Measurements from ENCODE around the gene EXOSC10.

The EXOSC10 gene

DNA sequence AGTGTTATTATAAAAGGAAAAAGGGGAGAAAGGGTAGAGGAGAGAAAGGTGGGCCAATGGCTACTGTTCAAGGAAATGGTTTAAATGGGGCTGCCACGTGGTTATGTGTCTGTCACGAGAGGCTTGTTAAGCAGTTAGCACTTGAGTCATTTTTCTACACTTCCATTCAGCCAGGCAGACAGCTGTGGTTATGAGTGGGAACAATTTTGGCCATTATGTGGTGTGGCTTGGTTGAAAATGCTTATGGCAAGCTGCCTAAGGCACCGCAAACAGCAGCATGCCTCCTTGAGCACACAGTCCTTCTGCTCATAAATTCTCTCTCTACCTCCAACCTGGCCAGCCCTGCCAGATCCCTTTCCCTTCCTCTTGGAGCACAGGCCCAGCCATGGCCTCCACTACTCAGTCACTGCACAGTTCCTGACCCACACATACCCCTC, 36.7 kb downstream of the EXOSC10 start:
- no peak for TF ChIP-seq EP300 (IDR thresholded peaks at IDR 0.05; ENCODE audit: borderline replicate concordance)
- TF ChIP-seq RAD21 (IDR thresholded peaks at IDR 0.05; ENCODE audit: low read depth): no peak
- no peak for TF ChIP-seq CREB1 (IDR thresholded peaks at IDR 0.05; ENCODE audit: low read depth)
- no peak for TF ChIP-seq YY1 (IDR thresholded peaks at IDR 0.05; ENCODE audit: low read depth)

DNA sequence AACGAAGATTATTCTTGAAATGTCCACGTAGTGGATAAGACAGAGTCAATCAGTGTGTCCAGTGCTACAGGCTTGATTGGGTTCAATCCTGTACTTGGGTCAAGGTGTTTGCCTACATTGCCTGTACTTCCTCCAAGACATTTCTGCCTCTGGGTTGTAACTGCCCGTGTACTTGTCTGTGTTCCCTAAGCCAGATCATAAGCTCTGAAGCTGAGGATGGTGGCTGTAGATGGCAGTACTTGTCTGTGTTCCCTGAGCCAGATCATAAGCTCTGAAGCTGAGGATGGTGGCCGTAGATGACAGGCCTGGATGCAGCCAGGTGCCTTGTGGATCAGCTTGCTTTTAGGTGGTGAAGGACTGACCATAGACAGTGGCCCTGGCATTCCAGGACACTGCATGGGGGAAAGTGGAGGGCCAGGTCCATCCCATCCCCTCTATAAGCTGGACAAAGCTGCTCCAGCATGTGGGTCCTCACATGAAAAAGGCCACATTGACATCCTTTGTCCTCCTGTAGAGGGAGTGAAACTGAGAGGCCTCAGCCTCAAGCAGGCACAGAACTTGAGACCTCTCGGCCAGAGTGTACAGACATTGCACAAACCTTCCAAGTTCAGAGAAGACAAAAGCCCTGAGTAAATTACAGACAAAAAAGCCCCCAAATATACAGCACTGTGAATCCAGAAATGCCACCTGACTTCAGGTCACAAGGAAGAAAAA, 37.9 kb downstream of the EXOSC10 start:
- no peak for TF ChIP-seq YY1 (IDR thresholded peaks at IDR 0.05; ENCODE audit: low read depth)
- TF ChIP-seq TEAD4 (IDR thresholded peaks at IDR 0.05): no peak
- TF ChIP-seq ZBTB7A (IDR thresholded peaks at IDR 0.05; ENCODE audit: low read depth): no peak
- TF ChIP-seq RAD21 (IDR thresholded peaks at IDR 0.05; ENCODE audit: low read depth): no peak
- TF ChIP-seq, protein P1, sequence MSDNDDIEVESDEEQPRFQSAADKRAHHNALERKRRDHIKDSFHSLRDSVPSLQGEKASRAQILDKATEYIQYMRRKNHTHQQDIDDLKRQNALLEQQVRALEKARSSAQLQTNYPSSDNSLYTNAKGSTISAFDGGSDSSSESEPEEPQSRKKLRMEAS (IDR thresholded peaks at IDR 0.05): no peak
- TF ChIP-seq, protein P2, sequence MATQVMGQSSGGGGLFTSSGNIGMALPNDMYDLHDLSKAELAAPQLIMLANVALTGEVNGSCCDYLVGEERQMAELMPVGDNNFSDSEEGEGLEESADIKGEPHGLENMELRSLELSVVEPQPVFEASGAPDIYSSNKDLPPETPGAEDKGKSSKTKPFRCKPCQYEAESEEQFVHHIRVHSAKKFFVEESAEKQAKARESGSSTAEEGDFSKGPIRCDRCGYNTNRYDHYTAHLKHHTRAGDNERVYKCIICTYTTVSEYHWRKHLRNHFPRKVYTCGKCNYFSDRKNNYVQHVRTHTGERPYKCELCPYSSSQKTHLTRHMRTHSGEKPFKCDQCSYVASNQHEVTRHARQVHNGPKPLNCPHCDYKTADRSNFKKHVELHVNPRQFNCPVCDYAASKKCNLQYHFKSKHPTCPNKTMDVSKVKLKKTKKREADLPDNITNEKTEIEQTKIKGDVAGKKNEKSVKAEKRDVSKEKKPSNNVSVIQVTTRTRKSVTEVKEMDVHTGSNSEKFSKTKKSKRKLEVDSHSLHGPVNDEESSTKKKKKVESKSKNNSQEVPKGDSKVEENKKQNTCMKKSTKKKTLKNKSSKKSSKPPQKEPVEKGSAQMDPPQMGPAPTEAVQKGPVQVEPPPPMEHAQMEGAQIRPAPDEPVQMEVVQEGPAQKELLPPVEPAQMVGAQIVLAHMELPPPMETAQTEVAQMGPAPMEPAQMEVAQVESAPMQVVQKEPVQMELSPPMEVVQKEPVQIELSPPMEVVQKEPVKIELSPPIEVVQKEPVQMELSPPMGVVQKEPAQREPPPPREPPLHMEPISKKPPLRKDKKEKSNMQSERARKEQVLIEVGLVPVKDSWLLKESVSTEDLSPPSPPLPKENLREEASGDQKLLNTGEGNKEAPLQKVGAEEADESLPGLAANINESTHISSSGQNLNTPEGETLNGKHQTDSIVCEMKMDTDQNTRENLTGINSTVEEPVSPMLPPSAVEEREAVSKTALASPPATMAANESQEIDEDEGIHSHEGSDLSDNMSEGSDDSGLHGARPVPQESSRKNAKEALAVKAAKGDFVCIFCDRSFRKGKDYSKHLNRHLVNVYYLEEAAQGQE (IDR thresholded peaks at IDR 0.05; ENCODE audit: low read depth): no peak
- no peak for TF ChIP-seq TCF12 (IDR thresholded peaks at IDR 0.05; ENCODE audit: low read depth)
- TF ChIP-seq EP300 (IDR thresholded peaks at IDR 0.05; ENCODE audit: borderline replicate concordance): no peak
- TF ChIP-seq CREB1 (IDR thresholded peaks at IDR 0.05; ENCODE audit: low read depth): no peak

DNA sequence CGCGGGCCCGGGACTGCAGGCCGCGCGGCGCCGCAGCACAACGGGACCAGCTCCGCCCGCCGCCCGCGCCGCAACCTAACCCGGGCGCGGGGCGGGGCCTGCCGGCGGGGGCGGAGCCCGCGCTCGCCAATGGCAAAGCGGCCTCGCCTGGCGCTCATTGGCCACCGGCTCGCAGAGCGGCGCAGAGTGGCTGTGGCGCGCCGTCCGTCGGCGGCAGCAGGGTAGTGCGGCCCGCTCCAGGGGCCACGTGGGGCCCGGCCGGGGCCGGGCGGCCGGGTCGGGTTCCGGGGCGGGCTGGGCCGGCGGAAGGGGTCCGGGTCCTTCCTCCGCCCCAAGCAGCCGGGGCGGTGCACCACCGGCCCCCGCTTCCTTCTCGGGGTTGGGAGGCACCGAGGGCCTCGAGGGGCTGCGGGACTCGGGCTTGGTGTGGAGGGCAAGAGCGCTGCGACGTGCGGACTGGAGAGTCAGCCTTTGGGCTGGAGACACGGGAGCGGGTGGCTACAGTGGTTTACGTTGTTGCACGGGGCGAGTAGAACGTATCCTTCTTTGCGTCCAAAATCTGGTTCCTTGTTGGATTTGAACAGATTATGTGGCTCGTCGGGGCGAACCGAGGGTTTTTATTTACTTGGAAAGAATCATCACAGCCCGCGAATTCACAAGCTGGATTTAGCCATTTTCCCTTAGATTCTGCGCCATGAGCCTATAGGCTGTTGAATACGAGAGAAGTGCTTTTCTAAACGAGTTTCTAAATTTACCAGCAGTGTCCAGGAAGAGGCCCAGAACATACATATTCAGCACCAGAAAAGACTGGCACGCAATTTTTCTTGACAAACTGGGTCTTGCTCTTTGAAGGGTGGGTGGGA, 39.5 kb downstream of the EXOSC10 start, which contains the start of gene SRM:
Gene SRM, minus strand, starts transcription at position 51 of the 863 bp plus-strand sequence. CDS start 75 bp downstream, outside the sequence.
- TF ChIP-seq, protein P3, sequence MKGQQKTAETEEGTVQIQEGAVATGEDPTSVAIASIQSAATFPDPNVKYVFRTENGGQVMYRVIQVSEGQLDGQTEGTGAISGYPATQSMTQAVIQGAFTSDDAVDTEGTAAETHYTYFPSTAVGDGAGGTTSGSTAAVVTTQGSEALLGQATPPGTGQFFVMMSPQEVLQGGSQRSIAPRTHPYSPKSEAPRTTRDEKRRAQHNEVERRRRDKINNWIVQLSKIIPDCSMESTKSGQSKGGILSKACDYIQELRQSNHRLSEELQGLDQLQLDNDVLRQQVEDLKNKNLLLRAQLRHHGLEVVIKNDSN (IDR thresholded peaks at IDR 0.05): peak; percentile 84
- TF ChIP-seq EP300 (IDR thresholded peaks at IDR 0.05; ENCODE audit: borderline replicate concordance): no peak
- no peak for TF ChIP-seq CREB1 (IDR thresholded peaks at IDR 0.05; ENCODE audit: low read depth)
- no peak for TF ChIP-seq NFIC (IDR thresholded peaks at IDR 0.05)
- TF ChIP-seq, protein P1 (IDR thresholded peaks at IDR 0.05): peak; percentile 81
- no peak for TF ChIP-seq ZBTB7A (IDR thresholded peaks at IDR 0.05; ENCODE audit: low read depth)
- TF ChIP-seq TCF12 (IDR thresholded peaks at IDR 0.05; ENCODE audit: low read depth): no peak
- no peak for TF ChIP-seq EGR1 (IDR thresholded peaks at IDR 0.05)
- TF ChIP-seq FOXM1 (IDR thresholded peaks at IDR 0.05; ENCODE audit: borderline replicate concordance, low read depth): no peak
- no peak for TF ChIP-seq CEBPB (IDR thresholded peaks at IDR 0.05)
- TF ChIP-seq TAF1 (IDR thresholded peaks at IDR 0.05; ENCODE audit: low read depth): peak; percentile 22; the same call in 1 of the 2 replicates
- TF ChIP-seq, protein P2 (IDR thresholded peaks at IDR 0.05; ENCODE audit: low read depth): no peak
- no peak for TF ChIP-seq RAD21 (IDR thresholded peaks at IDR 0.05; ENCODE audit: low read depth)
- no peak for TF ChIP-seq TEAD4 (IDR thresholded peaks at IDR 0.05)
- peak; percentile 53; the same call in 1 of the 2 replicates for TF ChIP-seq YY1 (IDR thresholded peaks at IDR 0.05; ENCODE audit: low read depth)

DNA sequence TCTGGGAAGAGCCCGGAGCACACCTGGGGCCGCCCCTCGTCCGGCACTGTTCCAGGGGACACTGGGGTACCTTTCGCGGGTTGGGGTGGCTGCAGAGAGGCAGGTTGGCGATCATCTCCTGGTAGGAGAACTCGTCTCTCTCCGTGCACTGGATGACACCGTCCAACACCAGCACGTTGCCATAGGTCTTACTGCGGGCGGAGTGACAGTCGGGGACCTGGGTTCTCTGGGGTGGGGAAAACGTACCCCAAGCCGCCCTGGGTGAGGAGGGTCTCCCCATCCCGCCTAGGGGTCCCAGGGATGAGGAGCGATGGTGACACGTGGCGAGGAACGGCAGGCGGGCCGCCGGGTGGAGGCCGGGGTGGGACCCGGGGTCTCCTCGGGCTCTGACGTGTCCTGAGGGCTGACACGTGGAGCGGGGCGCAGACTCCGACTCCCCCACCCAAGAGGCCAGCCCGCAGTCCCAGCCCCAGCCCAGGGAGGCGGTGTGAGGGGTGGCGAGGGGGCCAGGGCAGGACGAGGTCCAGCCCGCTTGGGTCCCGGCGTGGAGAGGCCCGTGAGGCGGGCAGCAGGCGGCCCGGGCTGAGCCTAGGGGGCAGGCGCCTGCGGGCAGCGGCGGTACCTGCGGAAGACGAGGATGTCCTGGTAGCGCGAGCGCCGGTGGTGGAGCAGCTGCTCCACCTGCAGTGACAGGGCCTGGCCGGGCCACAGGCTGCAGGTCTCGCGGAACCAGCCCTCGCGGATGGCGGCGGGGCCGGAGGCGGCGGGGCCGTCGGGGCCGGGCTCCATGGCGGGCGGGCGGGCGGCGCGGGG, 40.3 kb downstream of the EXOSC10 start:
- peak; percentile 72; the same call in 1 of the 2 replicates for TF ChIP-seq ZBTB7A (IDR thresholded peaks at IDR 0.05; ENCODE audit: low read depth)
- TF ChIP-seq TEAD4 (IDR thresholded peaks at IDR 0.05): no peak
- TF ChIP-seq FOXM1 (IDR thresholded peaks at IDR 0.05; ENCODE audit: borderline replicate concordance, low read depth): no peak
- TF ChIP-seq, protein P1 (IDR thresholded peaks at IDR 0.05): peak; percentile 73

DNA sequence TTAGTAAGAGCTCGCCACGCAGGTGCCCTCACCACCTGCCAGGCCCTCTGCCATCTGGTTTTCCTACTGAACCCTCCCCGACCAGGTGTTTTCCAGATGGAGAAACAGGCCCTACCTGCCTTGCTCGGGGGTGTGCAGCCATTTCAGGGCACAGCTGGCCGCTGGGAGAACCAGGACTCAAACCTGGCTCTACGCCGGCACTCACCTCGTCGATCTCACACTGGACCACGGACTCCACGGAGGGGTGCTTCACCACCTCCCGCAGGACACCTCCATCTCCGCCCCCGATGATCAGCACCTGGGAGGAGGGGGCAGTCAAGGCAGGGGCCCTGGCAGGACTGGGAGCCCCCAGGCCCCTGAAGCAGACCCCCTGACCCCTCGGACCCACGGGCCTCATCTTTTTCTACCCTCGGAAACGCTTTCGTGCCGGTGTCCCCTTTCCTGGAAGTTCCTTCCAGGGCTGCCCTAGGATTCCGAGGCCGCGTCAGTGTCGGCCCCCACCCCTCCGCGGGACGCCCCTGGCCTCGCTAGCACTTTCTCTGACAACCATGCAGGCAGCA, 41.0 kb downstream of the EXOSC10 start:
- TF ChIP-seq ZBTB7A (IDR thresholded peaks at IDR 0.05; ENCODE audit: low read depth): 0 out of 2 replicates have a peak, but pooled peaks have one; percentile 1
- no peak for TF ChIP-seq RAD21 (IDR thresholded peaks at IDR 0.05; ENCODE audit: low read depth)
- no peak for TF ChIP-seq TAF1 (IDR thresholded peaks at IDR 0.05; ENCODE audit: low read depth)
